LHCN-M2 (cell line): ENCODE measurements around the gene ABR. TPM values are rescaled to one million over a fixed set of nuclear protein-coding genes. Genes with fewer than 3 reads are reported as not detected.
"Not testable (repeated sequence)": the region's sequence is repeated elsewhere in the genome, so short reads cannot be mapped to it uniquely, and the experiment has no call there.

Source experiments
- DNase-seq: peaks from one replicate; pipeline ENCODE4 v3.0.0-alpha.2; 2012; ENCODE audit warnings: low read depth
- total RNA-seq: library from RNA; depleted of rRNA; stranded (reverse); fragments of >200 nt; gene quantifications from 2 replicates; pipeline ENCODE4 v1.2.3, GENCODE V29; 2014

The ABR gene
- total RNA-seq, 1 experiment from 2014 or later, result 79.6 TPM

- DNase-seq, result no peak
Measured at GRCh38 chr17:1150863-1151600, 28.7 kb downstream of the ABR start.

- no peak for DNase-seq
Measured at GRCh38 chr17:1149869-1150268, 29.9 kb downstream of the ABR start.

- peak; percentile 44 for DNase-seq
Measured at GRCh38 chr17:1147664-1148063, 32.1 kb downstream of the ABR start.

GRCh38 chr17:1146561-1147265, 33.1 kb downstream of the ABR start:
- no peak for DNase-seq

GRCh38 chr17:1145311-1145986, 34.3 kb downstream of the ABR start:
- no peak for DNase-seq

GRCh38 chr17:1144162-1144561, 35.6 kb downstream of the ABR start:
- DNase-seq, result no peak

- DNase-seq, result no peak
Measured at GRCh38 chr17:1143573-1143972, 36.2 kb downstream of the ABR start.

GRCh38 chr17:1142561-1142971, 37.2 kb downstream of the ABR start:
- DNase-seq, result no peak

GRCh38 chr17:1137465-1137894, 42.3 kb downstream of the ABR start:
- DNase-seq, result no peak

- DNase-seq, result no peak
Measured at GRCh38 chr17:1136748-1137147, 43.0 kb downstream of the ABR start.

GRCh38 chr17:1134634-1135324, 45.0 kb downstream of the ABR start:
- no peak for DNase-seq

- DNase-seq, result no peak
Measured at GRCh38 chr17:1130191-1130590, 49.6 kb downstream of the ABR start.

- DNase-seq, result not testable (repeated sequence)
Measured at GRCh38 chr17:1128463-1128862, 51.3 kb downstream of the ABR start.

GRCh38 chr17:1126801-1127550, 52.8 kb downstream of the ABR start:
- DNase-seq, result no peak

GRCh38 chr17:1126250-1126797, 53.5 kb downstream of the ABR start:
- no peak for DNase-seq

GRCh38 chr17:1125788-1126145, 54.0 kb downstream of the ABR start:
- no peak for DNase-seq

GRCh38 chr17:1124896-1125787, 54.6 kb downstream of the ABR start:
- DNase-seq, result no peak

GRCh38 chr17:1123921-1124715, 55.7 kb downstream of the ABR start:
- no peak for DNase-seq

- DNase-seq, result no peak
Measured at GRCh38 chr17:1123393-1123831, 56.4 kb downstream of the ABR start.
